H7 (cell line): ENCODE results near the gene NUTM2F. TPM values are rescaled to one million over a fixed set of nuclear protein-coding genes. Genes with fewer than 3 reads are reported as not detected.
"Not testable (repeated sequence)": the region's sequence is repeated elsewhere in the genome, so short reads cannot be mapped to it uniquely, and the experiment has no call there.

Experiments
- DNase-seq: peaks from one replicate; pipeline ENCODE4 v3.0.0; 2012
- H3K27me3 ChIP-seq: 2 replicates; pipeline ENCODE4 v1.6.0; 2011; ENCODE audit warnings: mild to moderate bottlenecking, low read length; ENCODE audit not compliant: control insufficient read depth, insufficient read depth
- H3K36me3 ChIP-seq: replicated peaks from 2 replicates; pipeline ENCODE4 v1.5.1; 2011; ENCODE audit warnings: low read length; ENCODE audit not compliant: control insufficient read depth, insufficient read depth
- H3K4me3 ChIP-seq: 2 replicates; pipeline ENCODE4 v1.5.1; 2011; ENCODE audit warnings: low read depth, mild to moderate bottlenecking, control low read depth, low read length, moderate library complexity; ENCODE audit not compliant: insufficient read depth
- total RNA-seq: library from RNA; depleted of rRNA; stranded (reverse); fragments of >200 nt; shearing (Covaris generic); gene quantifications from 2 replicates; pipeline ENCODE4 v1.2.3, GENCODE V29; 2014

NUTM2F gene
- total RNA-seq, 1 experiment from 2014 or later = 0.69 TPM

DNA sequence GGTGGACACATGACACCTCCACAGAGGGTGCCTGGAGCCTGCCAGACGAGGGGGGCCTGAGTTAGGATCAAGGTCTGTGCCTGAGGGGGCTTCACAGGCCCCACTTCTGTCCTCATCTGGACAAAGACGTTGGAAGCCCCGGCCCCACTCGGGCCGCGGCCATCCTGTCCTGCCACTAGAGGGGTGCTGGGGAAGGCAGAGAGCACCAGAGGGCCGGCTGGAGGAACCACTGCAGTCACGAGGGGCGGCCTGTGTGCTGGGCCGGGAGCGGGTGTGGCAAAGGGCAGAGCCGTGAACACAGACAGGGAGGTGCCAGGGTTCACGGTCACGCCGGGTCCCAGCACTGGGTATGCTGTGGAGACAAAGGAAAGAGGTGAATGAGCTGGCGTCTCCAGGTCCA, 2.9 kb downstream of the NUTM2F start:
- H3K27me3 ChIP-seq, DNase-seq, H3K36me3 ChIP-seq, H3K4me3 ChIP-seq: not testable (repeated sequence)

DNA sequence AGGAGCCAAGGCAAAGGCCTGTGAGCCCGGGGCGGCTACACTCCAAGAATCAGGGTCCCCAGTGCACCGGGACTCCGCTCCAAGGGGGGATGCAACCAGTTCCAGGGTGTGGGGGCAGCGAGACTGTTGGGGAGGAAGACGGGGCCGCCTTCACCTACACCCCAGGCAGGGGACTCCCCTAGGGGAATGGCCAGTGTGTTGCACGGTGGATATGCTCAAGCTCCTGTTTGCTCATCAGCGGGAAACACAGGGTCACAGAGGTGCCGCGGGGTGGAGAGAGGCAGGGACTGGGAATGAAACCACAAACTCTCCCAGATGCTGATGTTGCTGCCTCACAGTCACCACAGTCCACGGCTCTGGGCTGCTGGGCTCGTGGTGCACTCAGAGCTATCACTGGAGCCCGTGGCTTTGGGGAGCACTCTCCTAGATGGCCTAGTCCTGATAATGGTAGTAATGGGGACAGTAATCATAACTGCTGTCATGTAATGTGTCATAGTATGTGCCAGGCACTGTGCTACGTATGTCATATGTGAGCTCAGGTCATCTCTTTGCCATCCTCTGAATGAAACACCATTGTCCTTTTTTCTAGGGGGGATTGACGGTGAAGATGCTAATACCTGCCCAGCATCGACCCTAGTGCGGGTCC, 5.2 kb downstream of the NUTM2F start:
- not testable (repeated sequence) for H3K36me3 ChIP-seq, DNase-seq, H3K4me3 ChIP-seq, H3K27me3 ChIP-seq

DNA sequence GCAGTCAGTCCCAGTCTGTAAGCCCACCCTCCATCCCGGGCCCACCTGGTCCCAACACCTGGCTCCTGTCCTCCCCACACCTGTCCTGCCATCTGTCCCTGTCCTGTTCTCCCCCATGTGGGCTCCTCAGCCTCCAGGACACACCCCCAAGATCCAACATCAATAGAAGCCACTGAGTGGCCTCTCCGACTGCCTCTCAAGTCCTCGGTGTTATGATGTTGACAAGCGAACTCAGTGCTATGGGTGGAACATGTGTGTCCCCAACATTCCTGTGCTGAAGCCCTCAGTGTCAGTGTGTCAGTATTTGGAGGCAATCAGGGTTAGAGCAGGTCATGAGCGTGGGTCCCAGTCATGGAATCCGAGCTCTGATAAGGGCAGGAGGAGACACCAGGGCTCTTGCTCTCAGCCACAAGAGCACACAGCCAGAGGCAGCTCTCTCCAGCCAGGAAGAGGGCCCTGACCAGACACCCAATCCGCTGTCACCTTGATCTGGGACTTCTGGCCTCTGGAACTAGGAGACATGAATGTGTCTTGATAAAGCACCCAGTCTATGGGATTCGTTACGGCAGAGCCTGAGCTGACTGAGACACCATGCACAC, 6.0 kb downstream of the NUTM2F start:
- H3K27me3 ChIP-seq, H3K36me3 ChIP-seq, H3K4me3 ChIP-seq, DNase-seq: not testable (repeated sequence)

DNA sequence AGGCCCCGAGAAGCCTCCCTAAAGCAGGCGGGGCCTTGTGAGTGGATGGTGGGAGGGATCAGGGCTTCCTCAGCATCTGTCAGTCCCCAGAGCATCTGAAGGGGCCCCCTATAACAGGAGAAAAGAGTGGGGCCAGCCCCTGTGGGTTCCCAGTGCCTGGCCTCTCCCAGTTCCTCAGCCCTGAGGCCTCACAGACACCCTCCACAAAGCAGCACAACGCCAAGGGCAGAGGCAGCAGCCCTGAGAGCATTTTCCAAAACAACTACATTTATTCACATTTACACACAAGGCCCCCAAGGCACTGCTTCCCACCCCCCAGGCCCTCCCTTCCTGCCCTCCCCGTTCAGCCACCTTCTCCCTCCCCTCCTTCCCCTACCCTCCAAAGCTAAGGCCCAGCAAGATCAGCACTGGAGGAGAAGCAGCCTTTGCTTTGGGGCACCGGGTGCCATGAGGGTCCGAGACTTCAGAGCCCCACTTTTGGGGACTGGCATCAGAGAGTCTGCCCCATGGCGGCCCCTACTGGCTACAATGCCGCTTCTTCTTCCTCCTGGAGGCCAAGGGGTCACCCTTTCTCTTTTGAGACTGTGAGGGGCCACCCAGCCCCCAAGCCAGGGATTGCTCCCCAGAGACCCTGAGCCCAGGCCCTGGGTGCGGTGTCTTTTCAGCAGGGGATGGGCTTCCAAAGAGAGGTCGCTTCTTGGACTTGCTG, 10.3 kb downstream of the NUTM2F start:
- not testable (repeated sequence) for H3K4me3 ChIP-seq, H3K36me3 ChIP-seq, DNase-seq, H3K27me3 ChIP-seq

DNA sequence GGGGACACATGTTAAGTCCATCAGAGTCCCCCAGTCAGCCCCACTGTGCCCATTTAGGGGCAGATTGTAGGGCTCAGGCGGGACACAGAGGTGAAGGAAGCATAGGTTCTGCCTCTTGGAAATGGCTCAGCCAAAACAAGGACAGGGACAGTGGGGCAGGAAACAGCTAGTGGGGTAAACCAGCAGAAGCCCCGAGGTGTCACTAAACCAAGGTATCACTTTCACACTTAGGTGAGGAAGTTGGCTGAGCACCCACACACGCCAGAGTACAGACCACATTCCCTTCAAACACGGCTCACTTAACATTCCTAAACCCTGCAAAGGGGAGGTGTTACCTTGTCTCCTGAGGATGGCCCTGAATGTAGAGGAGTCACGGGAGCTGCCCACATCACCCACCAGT, 12.2 kb downstream of the NUTM2F start:
- H3K27me3 ChIP-seq, H3K4me3 ChIP-seq, H3K36me3 ChIP-seq, DNase-seq: not testable (repeated sequence)

DNA sequence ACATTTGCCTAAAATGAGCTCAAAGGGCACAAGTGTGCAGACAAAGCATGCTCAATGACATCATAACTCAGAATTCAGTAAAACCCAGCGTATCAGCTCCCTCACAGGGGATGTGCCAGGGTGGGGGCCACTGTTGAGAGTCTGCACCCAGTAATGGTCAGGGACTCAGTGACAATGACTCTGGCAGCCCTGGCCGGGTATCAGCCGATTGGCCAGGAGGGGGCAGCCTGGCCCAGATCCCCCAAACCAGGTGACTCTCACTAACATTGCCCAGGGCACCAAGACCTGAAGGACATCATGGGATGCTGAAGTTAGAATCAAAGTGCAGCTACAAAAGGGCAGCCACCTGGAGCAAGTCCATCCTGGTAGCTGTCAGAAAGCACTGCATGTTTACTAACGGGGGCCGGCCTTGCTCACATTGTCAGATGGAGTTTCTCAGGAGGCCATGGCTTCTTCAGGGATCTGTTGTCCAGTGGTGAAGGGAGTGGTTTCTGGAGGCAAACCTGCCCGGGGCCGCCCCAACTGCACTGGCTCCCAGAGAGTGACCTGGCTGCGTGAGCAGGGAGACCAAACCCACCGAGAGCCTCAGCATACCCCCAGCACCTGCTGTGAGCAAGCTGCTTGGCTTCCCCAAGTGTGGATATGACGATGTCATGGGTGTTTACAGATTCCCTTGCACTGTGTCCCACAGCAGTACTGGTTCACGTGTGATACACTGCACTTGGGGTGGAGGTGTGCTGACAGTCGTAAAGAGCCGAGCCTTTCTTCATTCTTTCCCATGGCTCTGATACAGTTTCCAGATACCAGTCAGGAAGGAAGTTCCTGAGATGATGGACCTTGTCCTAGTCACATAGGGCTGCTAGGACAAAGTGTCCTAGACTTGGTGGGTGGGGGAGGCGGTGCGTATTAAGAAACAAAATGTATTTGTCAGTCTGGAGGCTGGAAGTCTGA, 13.1 kb downstream of the NUTM2F start:
- not testable (repeated sequence) for DNase-seq, H3K4me3 ChIP-seq, H3K27me3 ChIP-seq, H3K36me3 ChIP-seq

GRCh38 chr9:94303321-94303720, 25.1 kb downstream of the NUTM2F start:
- no peak for DNase-seq
- Histone ChIP-seq H3K36me3 (peaks cover 2% of the 10 kb centered on the region), H3K27me3 (no peaks in the 10 kb centered on the region), H3K4me3 (no peak overlapping the region)

- DNase-seq = no peak
- no peak overlapping the region for H3K4me3 ChIP-seq
- H3K36me3 ChIP-seq = peaks cover 2% of the 10 kb centered on the region
- no peaks in the 10 kb centered on the region for H3K27me3 ChIP-seq
These were observed 26.0 kb downstream of the NUTM2F start for GRCh38 chr9:94302426-94302825.

DNA sequence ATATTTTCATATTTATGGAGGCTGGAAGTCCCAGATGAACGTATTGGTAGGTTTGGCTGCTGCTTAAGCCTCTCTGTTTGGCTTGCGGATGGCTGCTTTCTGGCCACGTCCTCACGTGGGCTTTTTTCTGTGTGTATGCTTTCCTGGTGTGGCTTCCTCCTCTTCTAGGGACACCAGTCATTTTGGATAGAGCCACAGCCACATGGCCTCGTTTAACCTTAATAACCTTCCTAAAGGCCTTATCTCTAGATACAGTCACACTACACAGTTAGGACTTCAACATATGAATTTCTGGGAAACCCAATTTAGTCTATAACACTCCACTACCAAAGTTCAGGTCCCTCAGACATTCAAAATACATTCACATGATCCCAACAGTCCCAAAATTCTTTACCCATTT, 26.9 kb downstream of the NUTM2F start:
- Histone ChIP-seq H3K27me3 (no peaks in the 10 kb centered on the region), H3K4me3 (no peak overlapping the region), H3K36me3 (peaks cover 2% of the 10 kb centered on the region)
- no peak for DNase-seq

DNA sequence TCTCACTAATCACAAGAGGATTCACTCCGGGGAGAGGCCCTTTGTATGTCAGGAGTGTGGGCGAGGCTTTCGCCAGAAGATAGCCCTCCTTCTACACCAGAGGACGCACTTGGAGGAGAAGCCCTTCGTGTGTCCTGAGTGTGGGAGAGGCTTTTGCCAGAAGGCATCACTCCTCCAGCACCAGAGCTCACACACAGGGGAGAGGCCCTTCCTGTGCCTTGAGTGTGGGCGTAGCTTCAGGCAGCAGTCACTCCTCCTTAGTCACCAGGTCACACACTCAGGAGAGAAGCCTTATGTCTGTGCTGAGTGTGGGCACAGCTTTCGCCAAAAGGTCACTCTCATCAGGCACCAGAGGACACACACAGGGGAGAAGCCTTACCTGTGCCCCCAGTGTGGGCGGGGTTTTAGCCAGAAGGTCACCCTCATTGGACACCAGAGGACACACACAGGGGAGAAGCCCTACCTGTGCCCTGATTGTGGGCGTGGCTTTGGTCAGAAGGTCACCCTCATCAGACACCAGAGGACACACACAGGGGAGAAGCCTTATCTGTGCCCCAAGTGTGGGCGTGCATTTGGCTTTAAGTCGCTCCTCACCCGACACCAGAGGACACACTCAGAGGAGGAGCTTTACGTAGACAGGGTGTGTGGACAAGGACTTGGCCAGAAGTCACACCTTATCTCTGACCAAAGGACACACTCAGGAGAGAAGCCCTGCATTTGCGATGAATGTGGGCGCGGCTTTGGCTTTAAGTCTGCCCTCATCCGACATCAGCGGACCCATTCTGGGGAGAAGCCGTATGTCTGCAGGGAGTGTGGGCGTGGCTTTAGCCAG, 27.8 kb downstream of the NUTM2F start:
- peaks cover 2% of the 10 kb centered on the region for H3K36me3 ChIP-seq
- no peak for DNase-seq
- no peak overlapping the region for H3K4me3 ChIP-seq
- no peaks in the 10 kb centered on the region for H3K27me3 ChIP-seq

- no peak overlapping the region for H3K4me3 ChIP-seq
- H3K36me3 ChIP-seq = peaks cover 2% of the 10 kb centered on the region
- no peaks in the 10 kb centered on the region for H3K27me3 ChIP-seq
- no peak for DNase-seq
These were observed 29.4 kb downstream of the NUTM2F start for GRCh38 chr9:94298949-94299599.

- DNase-seq = no peak
- H3K4me3 ChIP-seq = no peak overlapping the region
- H3K36me3 ChIP-seq = peaks cover 3% of the 10 kb centered on the region; the same call in 1 of the 2 replicates
- no peaks in the 10 kb centered on the region for H3K27me3 ChIP-seq
These were observed 38.8 kb downstream of the NUTM2F start for GRCh38 chr9:94289691-94290090.

- no peak overlapping the region for H3K4me3 ChIP-seq
- DNase-seq = no peak
- H3K27me3 ChIP-seq = no peaks in the 10 kb centered on the region
- peaks cover 2% of the 10 kb centered on the region; the same call in 1 of the 2 replicates for H3K36me3 ChIP-seq
These were observed 40.4 kb downstream of the NUTM2F start for GRCh38 chr9:94287877-94288513.
